Keratinocyte (primary cell): ENCODE results near the gene ASAH2. TPM values are rescaled to one million over a fixed set of nuclear protein-coding genes. Genes with fewer than 3 reads are reported as not detected.

Source experiments
- DNase-seq: peaks from one replicate; pipeline ENCODE4 v3.0.0-alpha.2; 2011; ENCODE audit warnings: low read depth, missing footprints, low spot score
- FAIRE-seq: peaks from 2 replicates; lab custom pipeline; 2011; peaks lifted over from hg19 to GRCh38; lab: Jason Lieb, UNC
- H2AFZ ChIP-seq: 2 replicates; pipeline ENCODE4 v1.6.0; 2012; ENCODE audit warnings: low read length, control low read depth, inconsistent platforms; ENCODE audit not compliant: control insufficient read depth
- H3K27ac ChIP-seq: 2 replicates; pipeline ENCODE4 v1.5.1; 2011; ENCODE audit warnings: low read length; ENCODE audit not compliant: control insufficient read depth, insufficient read depth
- H3K27me3 ChIP-seq: 3 replicates; pipeline ENCODE4 v1.6.0; 2011; ENCODE audit warnings: low read length; ENCODE audit not compliant: control insufficient read depth, insufficient read depth; ENCODE audit errors: extremely low read depth
- H3K36me3 ChIP-seq, 2 experiments: 2 replicates in 1 of 2; 3 replicates in 1 of 2; pipeline ENCODE4 v1.5.1; 2011; ENCODE audit warnings: low read length in 2 of 2, mild to moderate bottlenecking in 1 of 2; ENCODE audit not compliant: control insufficient read depth in 2 of 2, insufficient read depth in 2 of 2; ENCODE audit errors: extremely low read depth in 1 of 2
- H3K4me1 ChIP-seq: 3 replicates; pipeline ENCODE4 v1.5.1; 2011; ENCODE audit warnings: low read length; ENCODE audit not compliant: control insufficient read depth, insufficient read depth; ENCODE audit errors: extremely low read depth
- H3K4me2 ChIP-seq: 3 replicates; pipeline ENCODE4 v1.6.0; 2011; ENCODE audit warnings: low read depth, low read length; ENCODE audit not compliant: control insufficient read depth, insufficient read depth; ENCODE audit errors: extremely low read depth
- H3K4me3 ChIP-seq, 3 experiments: fragments of 200-600 bp in 1 of 3; sonication (generic) in 1 of 3; 2 replicates in 2 of 3; 3 replicates in 1 of 3; pipeline ENCODE4 v1.5.1; 2011 to 2016; ENCODE audit warnings: low read length in 3 of 3, mild to moderate bottlenecking in 3 of 3, control low read depth in 2 of 3, inconsistent platforms in 1 of 3, low read depth in 1 of 3, mixed read lengths in 1 of 3, mixed run types in 1 of 3, moderate library complexity in 1 of 3; ENCODE audit not compliant: control insufficient read depth in 2 of 3, insufficient read depth in 2 of 3; ENCODE audit errors: extremely low read depth in 1 of 3
- H3K79me2 ChIP-seq: 2 replicates; pipeline ENCODE4 v1.6.0; 2012; ENCODE audit warnings: low read length; ENCODE audit not compliant: control insufficient read depth, insufficient read depth
- H3K9ac ChIP-seq: 3 replicates; pipeline ENCODE4 v1.6.0; 2011; ENCODE audit warnings: low read length; ENCODE audit not compliant: control insufficient read depth, insufficient read depth; ENCODE audit errors: extremely low read depth
- H3K9me1 ChIP-seq: 3 replicates; pipeline ENCODE4 v1.6.0; 2011; ENCODE audit warnings: low read length; ENCODE audit not compliant: control insufficient read depth, insufficient read depth; ENCODE audit errors: extremely low read depth
- H3K9me3 ChIP-seq: 2 replicates; pipeline ENCODE4 v1.5.1; 2012; ENCODE audit warnings: low read depth, low read length; ENCODE audit not compliant: control insufficient read depth
- H4K20me1 ChIP-seq: 3 replicates; pipeline ENCODE4 v1.6.0; 2011; ENCODE audit warnings: low read length; ENCODE audit not compliant: control insufficient read depth, insufficient read depth; ENCODE audit errors: extremely low read depth
- CTCF ChIP-seq, 3 experiments: IDR thresholded peaks in 1 of 3; conservative IDR thresholded peaks in 1 of 3; optimal IDR thresholded peaks in 1 of 3; 2 replicates in 2 of 3; 3 replicates in 1 of 3; pipeline versions ENCODE3 to v1.5.1; 2011; ENCODE audit warnings: low read length in 3 of 3, mild to moderate bottlenecking in 3 of 3, moderate library complexity in 2 of 3, control low read depth in 1 of 3, inconsistent platforms in 1 of 3; ENCODE audit not compliant: insufficient read depth in 2 of 3; ENCODE audit errors: extremely low read depth in 1 of 3
- EZH2 ChIP-seq: IDR thresholded peaks from one replicate; pipeline ENCODE4 v1.6.1; 2012; ENCODE audit warnings: inconsistent platforms, mild to moderate bottlenecking, low read length, moderate library complexity
- dilution Hi-C: fragments of 300-500 bp; cut with MboI; formaldehyde crosslinking; loops from one replicate; pipeline ENCODE4 v1.7.0; 2020; ENCODE audit warnings: low sequenced_read_pairs; ENCODE audit not compliant: extremely low pct_ligation_motif_present
- polyA plus RNA-seq, 5 experiments: library from polyadenylated mRNA; depleted of rRNA in 3 of 5; stranded (reverse) in 3 of 5; stranded (forward) in 1 of 5; unstranded in 1 of 5; fragments of >200 nt; gene quantifications; 1 replicate in 1 of 5; 2 replicates in 3 of 5; 3 replicates in 1 of 5; pipeline versions ENCODE4 v1.2.1 to v1.2.3, GENCODE V29; 2011 to 2012; ENCODE audit warnings: missing spikeins in 2 of 5, low read depth in 1 of 5, low replicate concordance in 1 of 5

The ASAH2 gene
- polyA plus RNA-seq, 1 donor (not counting 4 experiments of a cell fraction or from before 2014, with no cell fraction given) = 4.7 TPM

GRCh38 chr10:50228672-50229071 is 22.6 kb downstream of the ASAH2 start:
- Histone ChIP-seq H3K4me1 (peaks cover 2% of the 10 kb centered on the region), H3K27me3 (peaks cover 4% of the 10 kb centered on the region), H3K9me1 (no peaks in the 10 kb centered on the region), H3K9me3 (no peaks in the 10 kb centered on the region), H4K20me1 (no peaks in the 10 kb centered on the region), H3K4me2 (no peak overlapping the region), H2AFZ (no peak overlapping the region), H3K4me3 (no peak overlapping the region), H3K9ac (no peak overlapping the region), H3K36me3 (no peaks in the 10 kb centered on the region), H3K79me2 (no peaks in the 10 kb centered on the region), H3K27ac (no peak overlapping the region)
- dilution Hi-C loops = no loop called here
- DNase-seq = no peak
- TF ChIP-seq CTCF (optimal IDR thresholded peaks at IDR 0.05 in 1 of 3, IDR thresholded peaks at IDR 0.05 in 1 of 3, conservative IDR thresholded peaks at IDR 0.05 in 1 of 3; ENCODE audit: extremely low read depth in 1 of 3, insufficient read depth in 2 of 3, low read length in 3 of 3) = no peak
- no peak for TF ChIP-seq EZH2
- FAIRE-seq = no peak

GRCh38 chr10:50226610-50227009 is 24.7 kb downstream of the ASAH2 start:
- no peaks in the 10 kb centered on the region for H4K20me1 ChIP-seq
- no peaks in the 10 kb centered on the region for H3K9me3 ChIP-seq
- peaks cover 2% of the 10 kb centered on the region for H3K4me1 ChIP-seq
- dilution Hi-C loops = no loop called here
- H3K79me2 ChIP-seq = no peaks in the 10 kb centered on the region
- no peak overlapping the region for H3K4me3 ChIP-seq
- no peak overlapping the region for H3K27ac ChIP-seq
- TF ChIP-seq EZH2 = no peak
- no peak for TF ChIP-seq CTCF (optimal IDR thresholded peaks at IDR 0.05 in 1 of 3, IDR thresholded peaks at IDR 0.05 in 1 of 3, conservative IDR thresholded peaks at IDR 0.05 in 1 of 3; ENCODE audit: extremely low read depth in 1 of 3, insufficient read depth in 2 of 3, low read length in 3 of 3)
- H2AFZ ChIP-seq = no peak overlapping the region
- DNase-seq (no peak), FAIRE-seq (no peak)
- H3K4me2 ChIP-seq = no peak overlapping the region
- peaks cover 4% of the 10 kb centered on the region for H3K27me3 ChIP-seq
- H3K9me1 ChIP-seq = no peaks in the 10 kb centered on the region
- H3K9ac ChIP-seq = no peak overlapping the region
- H3K36me3 ChIP-seq = no peaks in the 10 kb centered on the region
